ENCODE results near the gene ACOX1.

Gene ACOX1

DNA sequence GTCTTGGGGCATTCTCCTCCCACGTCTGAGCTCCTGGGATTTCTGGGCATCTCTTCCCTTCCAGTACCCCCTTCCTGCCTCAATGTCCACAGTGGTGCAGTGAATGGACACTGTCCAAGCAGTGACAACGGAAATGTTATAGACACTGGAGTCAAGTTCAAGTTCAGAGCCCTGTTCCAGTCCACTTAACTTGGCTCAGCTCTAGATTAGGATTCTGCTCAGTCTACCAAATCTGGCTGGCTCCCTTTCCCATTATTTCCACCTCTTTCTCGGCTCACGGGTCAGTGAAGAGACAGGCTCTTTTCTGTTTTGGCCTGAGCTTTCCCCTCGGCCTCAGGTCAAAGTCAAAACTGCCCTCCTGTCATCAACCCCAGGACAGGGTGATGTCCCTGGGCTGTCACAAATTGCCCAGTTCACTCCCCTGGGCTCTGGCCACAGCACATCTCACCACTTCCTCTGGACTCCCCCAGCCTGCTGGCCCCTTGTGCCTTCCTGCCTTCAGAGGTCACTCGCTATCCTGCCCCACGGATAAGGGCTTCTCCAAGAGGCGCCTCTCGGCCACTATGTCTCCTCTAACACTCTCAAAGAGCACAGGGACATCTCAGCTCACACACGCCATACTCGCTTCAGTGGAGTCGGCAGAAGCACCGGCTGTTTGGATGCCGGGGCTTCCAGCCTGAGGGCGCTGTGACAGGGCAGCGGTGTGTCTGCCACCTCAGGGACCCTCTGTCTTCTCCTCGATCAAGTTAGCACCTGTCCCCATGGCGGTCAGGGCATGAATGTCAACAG, 56.6 kb downstream of the ACOX1 start:
- Mint-ChIP-seq H3K4me3 (no peak overlapping the region), H3K9me3 (no peaks in the 10 kb centered on the region), H3K4me1 (peaks cover 9% of the 10 kb centered on the region), H3K36me3 (ENCODE audit: low read depth) (no peaks in the 10 kb centered on the region), H3K27me3 (ENCODE audit: low read depth, poor library complexity) (peaks cover 3% of the 10 kb centered on the region), H3K27ac (peak overlapping the region; percentile 80)
- TF ChIP-seq, protein P1, sequence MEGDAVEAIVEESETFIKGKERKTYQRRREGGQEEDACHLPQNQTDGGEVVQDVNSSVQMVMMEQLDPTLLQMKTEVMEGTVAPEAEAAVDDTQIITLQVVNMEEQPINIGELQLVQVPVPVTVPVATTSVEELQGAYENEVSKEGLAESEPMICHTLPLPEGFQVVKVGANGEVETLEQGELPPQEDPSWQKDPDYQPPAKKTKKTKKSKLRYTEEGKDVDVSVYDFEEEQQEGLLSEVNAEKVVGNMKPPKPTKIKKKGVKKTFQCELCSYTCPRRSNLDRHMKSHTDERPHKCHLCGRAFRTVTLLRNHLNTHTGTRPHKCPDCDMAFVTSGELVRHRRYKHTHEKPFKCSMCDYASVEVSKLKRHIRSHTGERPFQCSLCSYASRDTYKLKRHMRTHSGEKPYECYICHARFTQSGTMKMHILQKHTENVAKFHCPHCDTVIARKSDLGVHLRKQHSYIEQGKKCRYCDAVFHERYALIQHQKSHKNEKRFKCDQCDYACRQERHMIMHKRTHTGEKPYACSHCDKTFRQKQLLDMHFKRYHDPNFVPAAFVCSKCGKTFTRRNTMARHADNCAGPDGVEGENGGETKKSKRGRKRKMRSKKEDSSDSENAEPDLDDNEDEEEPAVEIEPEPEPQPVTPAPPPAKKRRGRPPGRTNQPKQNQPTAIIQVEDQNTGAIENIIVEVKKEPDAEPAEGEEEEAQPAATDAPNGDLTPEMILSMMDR (IDR thresholded peaks at IDR 0.05) = no peak
- DNase-seq = no peak

DNA sequence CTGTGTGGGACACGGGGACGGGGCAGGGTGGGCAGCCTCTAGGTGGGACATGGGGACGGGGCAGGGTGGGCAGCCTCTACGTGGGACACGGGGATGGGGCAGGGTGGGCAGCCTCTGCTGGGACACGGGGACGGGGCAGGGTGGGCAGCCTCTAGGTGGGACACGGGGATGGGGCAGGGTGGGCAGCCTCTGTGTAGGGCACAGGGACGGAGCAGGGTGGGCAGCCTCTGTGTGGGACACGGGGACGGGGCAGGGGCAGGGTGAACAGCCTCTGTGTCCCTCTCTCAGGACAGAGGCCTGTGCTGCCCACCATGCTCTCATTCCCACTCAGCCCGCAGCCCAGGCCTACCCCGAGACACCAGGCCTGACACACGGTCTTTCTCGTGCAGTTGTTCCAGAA, 57.4 kb downstream of the ACOX1 start:
- Mint-ChIP-seq H3K4me1 (peaks cover 13% of the 10 kb centered on the region), H3K9me3 (no peaks in the 10 kb centered on the region), H3K36me3 (ENCODE audit: low read depth) (no peaks in the 10 kb centered on the region), H3K27ac (no peak overlapping the region), H3K4me3 (no peak overlapping the region), H3K27me3 (ENCODE audit: low read depth, poor library complexity) (peaks cover 3% of the 10 kb centered on the region)
- no peak for DNase-seq
- TF ChIP-seq, protein P1 (IDR thresholded peaks at IDR 0.05) = no peak

DNA sequence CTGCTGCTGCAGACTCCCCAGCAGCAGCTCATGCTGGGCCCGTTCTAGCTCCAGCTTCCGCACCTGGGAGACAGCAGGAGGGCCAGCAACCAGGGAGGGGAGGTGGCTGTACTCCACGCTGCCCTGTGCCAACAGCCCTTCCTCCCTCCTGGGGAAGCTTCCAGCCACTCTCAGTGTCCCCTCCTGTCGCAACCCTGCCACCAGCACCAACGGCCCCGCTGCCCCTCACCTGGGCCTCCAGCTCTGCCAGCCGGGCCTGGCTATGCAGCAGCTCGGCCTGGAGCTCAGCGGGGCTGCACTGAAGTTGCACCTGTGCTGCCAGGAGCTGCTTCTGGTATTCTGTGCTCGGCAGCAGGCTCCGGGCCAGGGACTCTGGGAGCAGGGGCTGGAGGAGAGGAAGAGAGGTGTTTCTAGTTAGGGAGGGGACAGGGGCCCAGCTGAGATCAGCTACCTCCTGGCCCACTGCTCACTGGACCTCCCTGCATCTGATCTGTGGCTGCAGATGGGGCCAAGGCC, 58.9 kb downstream of the ACOX1 start:
- no peak for DNase-seq
- no peaks in the 10 kb centered on the region for H3K36me3 Mint-ChIP-seq (ENCODE audit: low read depth)

DNA sequence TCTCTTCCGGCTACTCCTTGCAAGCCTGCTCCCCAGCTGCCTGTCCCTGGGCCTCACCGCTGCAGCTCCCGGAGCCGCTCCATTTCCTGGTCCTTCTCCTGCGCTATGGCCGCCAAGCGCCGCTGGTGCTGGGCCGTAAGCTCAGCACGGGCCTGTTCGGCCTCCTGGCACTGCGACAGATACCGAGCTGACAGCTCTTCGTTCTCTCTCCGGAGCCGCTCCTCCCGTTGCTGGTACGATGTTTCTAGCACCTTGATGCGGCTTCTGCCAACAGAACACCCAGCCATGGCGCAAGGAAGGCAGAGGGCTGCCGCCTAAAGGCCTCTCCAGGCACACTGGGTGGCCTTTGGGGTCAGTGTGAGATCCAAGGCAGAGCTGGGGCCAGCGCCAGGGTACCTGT, 59.4 kb downstream of the ACOX1 start:
- H3K36me3 Mint-ChIP-seq (ENCODE audit: low read depth) = no peaks in the 10 kb centered on the region

More for the DNA sequence above, 58.9 kb downstream of the ACOX1 start:
- H3K27ac Mint-ChIP-seq = no peak overlapping the region
- no peaks in the 10 kb centered on the region for H3K9me3 Mint-ChIP-seq
- TF ChIP-seq, protein P1 (IDR thresholded peaks at IDR 0.05) = no peak
- H3K4me3 Mint-ChIP-seq = no peak overlapping the region
- H3K4me1 Mint-ChIP-seq = peaks cover 13% of the 10 kb centered on the region
- H3K27me3 Mint-ChIP-seq (ENCODE audit: low read depth, poor library complexity) = peaks cover 7% of the 10 kb centered on the region

DNA sequence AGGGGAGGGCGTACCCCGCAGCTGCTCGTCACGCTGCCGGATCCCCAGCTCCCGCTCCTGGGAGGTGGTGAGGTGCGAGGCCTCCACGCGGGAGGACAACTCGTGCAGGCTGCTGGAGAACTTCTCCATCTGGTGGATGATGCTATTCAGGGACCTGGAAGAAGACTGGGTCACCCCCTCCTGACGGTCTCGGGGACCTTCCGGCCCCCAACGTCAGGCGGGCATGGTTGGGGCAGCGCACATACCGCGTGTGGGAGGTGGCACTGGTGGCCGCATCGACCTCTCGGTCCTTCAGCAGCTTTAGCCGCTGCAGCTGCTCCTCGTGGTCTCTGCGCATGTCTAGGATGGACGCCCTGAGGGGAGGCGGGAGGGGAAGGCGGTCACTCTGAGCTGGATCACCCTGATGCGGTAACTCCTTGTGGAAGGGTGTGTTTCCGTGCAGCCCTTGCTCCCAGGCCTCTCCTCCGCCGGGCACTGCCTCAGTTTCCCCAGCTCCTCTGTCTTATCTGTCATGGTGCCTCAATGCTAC, 61.0 kb downstream of the ACOX1 start:
- Mint-ChIP-seq H3K36me3 (ENCODE audit: low read depth) (no peaks in the 10 kb centered on the region), H3K27ac (no peak overlapping the region), H3K4me3 (no peak overlapping the region), H3K4me1 (peaks cover 13% of the 10 kb centered on the region), H3K27me3 (ENCODE audit: low read depth, poor library complexity) (peaks cover 7% of the 10 kb centered on the region), H3K9me3 (no peaks in the 10 kb centered on the region)
- TF ChIP-seq, protein P1 (IDR thresholded peaks at IDR 0.05) = no peak
- no peak for DNase-seq

More for the DNA sequence above, 59.4 kb downstream of the ACOX1 start:
- TF ChIP-seq, protein P1 (IDR thresholded peaks at IDR 0.05) = no peak
- peaks cover 7% of the 10 kb centered on the region for H3K27me3 Mint-ChIP-seq (ENCODE audit: low read depth, poor library complexity)
- no peak overlapping the region for H3K4me3 Mint-ChIP-seq
- no peak for DNase-seq
- H3K27ac Mint-ChIP-seq = no peak overlapping the region
- H3K4me1 Mint-ChIP-seq = peaks cover 13% of the 10 kb centered on the region
- H3K9me3 Mint-ChIP-seq = no peaks in the 10 kb centered on the region
